Measurements from ENCODE around the gene RFC5.
"Not testable (repeated sequence)": the region's sequence is repeated elsewhere in the genome, so short reads cannot be mapped to it uniquely, and the experiment has no call there.

RFC5 gene

DNA sequence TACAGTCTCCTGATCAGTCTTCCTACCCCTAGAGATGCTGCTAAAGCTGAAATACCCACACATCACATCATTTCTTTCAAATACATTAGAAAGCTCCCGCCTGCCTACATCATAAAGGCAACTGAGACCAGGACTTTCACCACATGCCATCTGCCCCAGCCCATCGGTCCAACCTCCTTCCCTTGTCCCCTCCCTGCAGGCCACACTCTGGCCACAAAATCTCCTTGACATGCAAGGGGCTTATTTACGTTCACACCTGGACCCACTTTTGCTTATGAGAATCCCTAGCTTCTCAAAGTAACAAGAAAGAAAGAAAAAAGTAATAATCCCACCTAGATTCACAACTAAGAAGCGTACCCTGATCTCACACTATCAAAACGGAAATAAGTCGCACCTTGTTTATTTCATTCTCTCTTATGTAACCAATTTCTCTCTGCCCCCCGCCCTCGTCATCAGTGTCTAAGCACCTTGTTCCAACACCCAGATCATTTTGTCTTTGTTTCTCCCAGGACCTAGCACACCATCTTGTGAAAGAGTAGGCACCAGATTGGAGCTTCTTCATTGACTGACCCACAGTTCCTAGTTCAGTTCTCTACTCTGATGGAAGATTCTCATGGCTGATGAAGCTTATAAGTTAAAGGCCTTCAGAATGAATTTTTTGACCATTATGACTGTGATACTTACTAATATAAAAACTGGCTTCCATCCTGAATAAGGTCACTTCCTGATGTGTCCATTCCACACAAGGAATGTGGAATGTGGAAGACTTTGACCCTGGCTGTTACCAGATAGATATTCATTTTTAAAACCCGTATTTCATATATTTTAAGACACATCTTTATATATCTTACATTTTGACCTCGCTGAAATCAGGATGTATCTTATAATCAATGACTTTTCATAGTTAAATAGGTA lies 36.8 kb downstream of the RFC5 start:
- DNase-seq = no peak

DNA sequence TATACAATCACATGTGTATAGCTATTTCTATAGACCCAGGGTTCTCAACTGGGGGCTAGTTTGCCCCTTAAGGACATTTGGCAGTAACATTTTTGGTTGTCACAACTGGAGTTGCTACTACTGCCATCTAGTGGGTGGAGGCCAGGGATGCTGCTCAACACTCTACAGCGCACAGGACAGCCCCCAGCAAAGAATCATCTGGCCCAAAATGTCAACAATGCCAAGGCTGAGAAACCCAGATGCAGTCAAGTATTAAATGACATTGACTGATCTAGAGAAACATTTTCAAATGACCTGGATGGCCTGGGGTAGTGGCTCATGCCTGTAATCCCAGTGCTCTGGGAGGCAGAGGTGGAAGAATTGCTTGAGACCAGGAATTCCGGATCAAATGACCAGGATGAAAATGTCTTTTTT lies 38.6 kb downstream of the RFC5 start:
- peak; percentile 63 to 64 for DNase-seq

DNA sequence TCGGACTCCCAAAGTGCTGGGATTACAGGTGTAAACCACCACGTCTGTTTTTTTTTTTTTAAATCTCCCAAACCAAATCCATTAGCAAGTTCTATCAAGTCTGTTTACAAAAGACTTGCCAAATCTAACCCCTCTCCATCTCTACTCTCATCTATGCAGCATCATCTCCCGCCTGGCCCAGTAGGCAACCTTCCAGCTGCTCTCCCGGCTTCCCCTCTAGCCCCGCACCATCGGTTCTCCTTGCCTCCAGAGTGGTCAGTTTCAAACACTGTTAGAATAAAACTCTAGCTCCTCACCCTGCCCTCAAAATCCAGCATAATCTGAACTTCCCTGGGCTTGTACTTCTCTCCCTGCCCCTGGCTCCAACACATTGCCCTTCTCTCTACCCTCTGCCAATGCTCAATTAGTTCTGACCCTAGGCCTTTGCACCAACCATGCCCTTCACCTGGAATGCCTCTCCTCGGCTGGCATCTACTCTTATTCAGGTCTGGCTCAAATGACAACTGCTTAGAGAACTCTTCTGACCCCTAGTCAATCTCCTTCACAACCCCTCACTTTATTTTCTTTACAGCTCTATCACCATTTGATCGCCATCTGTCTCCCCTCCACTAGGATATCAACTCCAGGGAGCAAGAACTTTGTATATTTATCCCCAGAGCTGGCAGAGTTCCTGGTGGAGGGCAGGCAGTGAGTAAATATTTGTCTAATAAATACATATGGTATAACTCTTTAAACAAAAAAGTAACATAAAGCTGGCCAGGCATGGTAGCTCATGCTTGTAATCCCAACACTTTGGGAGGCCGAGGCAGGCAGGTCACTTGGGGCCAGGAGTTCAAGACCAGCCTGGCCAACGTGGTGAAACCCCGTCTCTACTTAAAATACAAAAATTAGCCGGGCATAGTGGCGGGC lies 39.6 kb downstream of the RFC5 start:
- no peak for DNase-seq

DNA sequence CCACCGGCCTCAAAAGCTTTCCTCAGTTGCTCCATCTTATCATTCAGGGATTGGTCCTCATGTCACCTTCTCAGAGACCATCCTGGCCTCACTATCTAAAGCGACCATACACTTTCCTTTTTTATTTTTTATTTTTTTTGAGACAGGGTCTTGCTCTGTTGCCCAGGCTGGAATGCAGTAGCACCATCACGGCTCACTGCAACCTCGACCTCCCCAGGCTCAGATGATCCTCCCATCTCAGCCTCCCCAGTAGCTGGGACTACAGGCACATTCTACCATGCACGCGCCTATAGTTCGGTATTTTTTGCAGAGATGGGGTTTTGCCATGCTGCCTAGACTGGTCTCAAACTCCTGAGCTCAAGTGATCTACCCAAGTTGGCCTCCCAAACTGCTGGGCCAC lies 41.7 kb downstream of the RFC5 start:
- no peak for DNase-seq

DNA sequence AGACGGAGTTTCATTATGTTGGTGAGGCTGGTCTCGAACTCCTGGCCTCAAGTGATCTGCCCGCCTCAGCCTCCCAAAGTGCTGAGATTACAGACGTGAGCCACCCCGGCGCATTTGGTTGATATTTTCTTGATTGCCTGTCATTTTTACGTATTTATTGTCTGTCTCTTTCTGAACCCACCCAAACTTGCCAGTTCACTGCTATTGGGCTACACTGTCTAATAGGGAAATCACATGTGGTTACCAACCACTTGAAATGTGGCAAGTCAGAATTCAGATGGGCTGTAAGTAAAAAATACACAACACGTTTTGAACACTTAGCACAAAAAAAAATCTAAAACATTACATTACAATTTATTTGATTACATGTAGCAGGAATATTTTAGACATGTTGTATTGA lies 42.4 kb downstream of the RFC5 start:
- DNase-seq = no peak

DNA sequence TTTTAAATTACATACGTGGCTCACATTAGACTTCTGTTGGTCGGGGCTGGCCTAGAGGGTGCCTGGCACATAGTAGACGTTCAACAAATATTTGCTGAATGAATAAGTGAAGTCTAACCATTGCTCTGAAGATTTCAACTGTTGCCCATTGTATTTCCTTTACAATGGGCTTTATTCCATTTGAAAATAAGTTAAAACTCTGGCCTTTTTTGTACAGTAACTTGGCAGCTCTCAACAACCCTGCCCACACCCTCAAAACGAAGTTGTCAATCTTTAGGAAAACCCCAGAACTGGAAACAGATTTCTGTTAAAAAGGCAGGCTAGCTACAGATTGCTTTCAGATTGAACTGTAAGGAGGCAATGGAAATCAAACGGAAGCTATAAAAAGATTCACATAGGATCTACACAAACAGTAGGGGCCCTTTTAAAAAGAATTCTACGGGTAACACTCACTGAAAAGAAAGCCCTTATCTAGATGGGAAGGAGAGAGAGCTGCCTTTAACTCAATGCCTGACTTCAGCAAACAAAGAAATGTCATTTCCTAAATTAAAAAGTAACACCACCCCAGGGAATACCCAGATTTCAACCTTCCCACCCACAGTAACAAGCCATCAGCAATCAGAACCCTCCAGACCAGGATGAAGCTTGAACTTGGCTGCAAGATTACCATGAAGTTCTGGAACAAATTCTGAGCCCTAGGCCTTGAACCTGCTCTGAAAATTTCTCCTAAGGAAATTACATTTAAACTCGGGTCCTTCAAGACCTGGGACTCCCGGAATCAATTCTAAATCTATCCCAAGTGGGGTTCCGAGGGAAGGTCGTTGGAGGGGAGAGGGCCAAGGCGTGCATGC lies 43.1 kb downstream of the RFC5 start:
- no peak for DNase-seq

DNA sequence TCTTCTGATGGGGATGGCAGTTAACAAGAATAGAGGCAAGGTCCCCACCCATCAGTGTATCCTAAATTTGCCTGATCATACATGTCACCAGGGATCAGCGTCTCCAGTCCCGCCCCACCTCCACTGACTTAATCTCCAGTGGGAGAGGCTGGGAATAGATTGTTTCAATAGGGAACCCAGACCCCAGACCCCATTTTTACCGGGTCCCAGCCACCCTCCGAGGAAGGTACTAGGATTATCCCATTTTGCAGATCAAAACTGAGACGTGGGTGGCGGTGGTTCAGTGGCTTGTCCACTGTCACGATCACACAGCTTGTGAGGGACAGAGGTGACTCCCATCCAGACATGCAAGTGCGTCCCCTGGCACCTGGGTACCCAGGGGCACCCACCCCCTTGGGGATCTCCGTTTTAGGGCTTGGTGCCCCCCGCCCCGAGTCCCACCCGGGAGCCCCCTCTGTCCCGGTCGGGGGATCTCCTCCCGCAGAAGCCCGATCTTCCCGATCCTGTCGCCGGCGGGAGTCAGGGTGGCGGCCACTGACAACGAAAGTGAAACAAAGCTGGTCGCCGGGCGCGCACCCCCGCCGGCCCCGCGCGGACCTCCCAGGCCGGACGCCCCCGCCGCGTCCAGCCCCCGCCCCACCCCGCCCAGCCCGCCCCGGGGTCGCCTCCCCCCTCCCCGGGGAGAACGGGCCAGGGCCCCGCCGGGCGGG lies 44.0 kb downstream of the RFC5 start:
- DNase-seq = peak; percentile 7 to 8

DNA sequence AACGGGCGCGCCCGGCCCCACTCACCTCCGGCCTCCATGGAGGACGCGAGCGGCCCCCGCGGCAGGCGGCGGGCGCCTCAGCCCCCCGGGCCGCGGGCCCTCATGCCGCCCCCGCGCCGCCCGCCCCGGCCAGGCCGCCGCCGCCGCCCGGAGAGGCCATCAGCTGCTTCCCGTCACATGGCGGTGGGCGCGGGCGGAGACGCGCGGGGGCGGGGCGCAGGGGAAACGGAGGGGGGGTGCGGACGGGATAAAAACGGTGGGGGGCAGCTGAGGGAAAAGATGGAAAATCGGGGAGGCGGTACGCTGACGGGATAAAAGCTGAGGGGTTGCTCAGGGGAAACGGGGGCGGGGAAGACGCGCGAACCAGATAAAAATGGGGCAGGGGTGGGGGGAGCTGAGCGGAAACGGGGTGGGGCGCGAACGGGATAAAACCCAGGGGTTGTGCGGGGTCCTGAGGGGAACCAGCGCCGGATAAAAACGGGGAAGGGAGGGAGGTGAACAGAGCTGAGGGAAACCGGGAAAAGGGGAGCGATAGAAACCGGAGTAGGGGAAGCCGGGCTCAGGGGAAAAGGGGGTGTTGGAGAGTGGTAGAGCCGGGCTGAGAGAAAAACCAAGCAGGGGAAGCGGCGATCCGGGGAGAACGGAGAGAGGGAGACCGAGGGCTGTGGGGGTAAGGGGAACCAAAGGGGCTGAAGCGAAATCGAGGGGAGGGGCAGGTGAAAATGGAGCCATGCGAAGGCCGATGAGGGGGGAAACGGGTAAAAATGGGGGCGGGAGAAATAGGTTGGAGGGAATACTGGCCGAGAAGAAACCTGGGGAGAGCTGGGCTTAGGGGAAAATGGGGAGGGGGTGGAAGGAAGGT lies 44.7 kb downstream of the RFC5 start, which contains the start of gene WSB2:
WSB2 (minus strand) TSS at position 169 of the 862 bp plus-strand sequence; CDS start at position 38, 131 bp downstream.
- peak; percentile 54 to 61 for DNase-seq

DNA sequence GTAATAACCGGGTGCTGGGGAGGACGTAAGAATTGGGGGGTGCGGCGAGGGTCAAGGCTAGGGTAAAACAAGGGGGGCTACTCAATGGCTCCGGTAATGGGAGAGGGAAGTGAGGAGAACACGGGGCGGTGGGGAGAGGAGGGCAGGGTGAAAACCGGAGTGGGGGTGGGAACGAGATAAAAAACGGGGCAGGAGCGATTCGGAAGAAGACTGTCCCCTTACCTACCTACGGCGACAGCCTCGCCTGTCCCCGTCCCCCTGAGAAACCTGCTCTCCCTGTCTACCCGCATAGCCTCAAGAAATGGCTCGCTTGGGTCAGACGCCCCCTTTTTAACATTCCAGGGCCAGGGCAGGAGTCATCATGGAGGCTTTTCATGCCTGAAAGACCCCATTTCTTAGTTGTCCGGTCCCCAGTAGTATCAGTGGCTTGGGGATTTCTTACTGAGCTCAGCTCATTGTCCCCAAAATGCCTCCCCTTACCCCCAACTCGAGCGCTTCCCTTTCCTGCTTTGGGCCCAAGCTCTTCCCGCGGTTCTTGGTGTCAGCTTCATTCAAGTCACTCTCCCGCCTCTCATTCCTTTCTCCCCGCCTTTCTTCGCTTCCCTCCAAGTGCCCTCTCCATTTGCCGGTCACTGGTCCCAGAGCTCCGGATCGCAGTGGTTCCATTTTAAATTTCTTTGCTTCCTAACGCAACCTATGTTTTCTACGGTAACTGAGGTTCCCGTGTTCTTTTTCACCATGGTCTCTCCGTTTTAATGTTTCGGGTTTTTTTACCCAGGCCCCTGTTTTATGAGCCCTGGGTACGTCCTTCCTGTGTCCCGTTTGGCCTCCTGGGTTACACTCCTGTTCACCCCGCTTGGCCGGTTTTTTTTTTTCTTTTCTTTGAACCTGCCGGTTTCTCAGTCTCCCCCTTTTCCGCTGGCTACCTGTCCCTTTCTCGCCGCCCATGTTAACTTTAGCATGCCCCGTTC lies 45.7 kb downstream of the RFC5 start:
- no peak for DNase-seq

DNA sequence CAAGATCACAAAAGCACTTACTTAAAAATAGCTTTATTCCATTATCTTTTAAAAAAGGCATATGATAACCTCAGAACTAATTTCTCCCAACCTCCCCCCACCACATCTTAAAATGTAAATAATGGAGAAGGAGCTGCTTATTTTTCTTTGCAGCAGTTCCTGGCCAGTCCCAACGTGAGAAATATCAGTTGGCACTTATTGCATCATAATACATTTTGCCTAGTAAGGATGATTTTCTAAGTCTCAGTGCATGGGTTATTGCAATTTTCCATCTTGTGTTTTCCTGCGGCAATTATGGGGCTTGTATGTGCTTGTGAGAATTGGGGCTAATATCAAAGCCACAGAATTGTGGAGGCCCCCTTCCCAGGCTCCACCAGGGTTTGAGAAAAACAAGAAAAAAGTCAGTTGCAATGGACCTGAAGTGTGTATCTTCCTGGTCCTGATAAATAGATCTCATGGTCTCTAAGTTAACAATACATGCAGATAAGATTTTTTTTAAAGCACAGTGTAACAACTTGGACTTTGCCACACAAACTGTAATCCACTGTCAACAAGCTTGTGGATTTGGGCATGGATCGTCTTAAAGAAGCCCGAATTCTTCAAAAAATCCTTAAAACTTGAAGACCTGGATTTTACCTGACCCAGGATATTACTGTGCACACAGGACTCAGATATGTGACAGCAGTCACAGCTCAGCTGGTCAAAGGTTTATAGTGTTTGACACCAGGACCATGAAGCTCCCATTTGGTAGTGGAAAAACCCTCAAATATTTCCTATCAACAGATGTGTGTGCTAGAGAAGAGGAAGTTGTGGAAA lies 47.3 kb downstream of the RFC5 start:
- no peak for DNase-seq

DNA sequence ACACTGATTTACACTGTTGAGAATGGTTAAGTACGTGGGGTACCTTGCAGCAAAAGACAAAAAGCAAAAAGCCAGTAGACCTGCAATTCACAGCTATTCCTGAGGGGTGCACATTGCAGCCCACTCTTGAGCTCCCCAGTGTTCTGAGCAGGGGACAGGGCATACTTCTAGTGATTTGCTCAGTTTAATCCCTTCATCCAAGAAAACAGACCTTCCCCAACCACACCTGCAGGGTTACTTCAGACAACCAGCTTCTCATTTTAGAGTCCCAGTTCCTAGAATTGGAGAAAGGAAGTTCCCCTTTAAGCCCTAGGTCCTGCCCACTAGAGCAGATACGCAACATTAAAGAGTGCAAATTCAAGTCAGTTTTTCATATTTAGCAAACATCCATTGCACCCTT lies 48.1 kb downstream of the RFC5 start:
- no peak for DNase-seq

DNA sequence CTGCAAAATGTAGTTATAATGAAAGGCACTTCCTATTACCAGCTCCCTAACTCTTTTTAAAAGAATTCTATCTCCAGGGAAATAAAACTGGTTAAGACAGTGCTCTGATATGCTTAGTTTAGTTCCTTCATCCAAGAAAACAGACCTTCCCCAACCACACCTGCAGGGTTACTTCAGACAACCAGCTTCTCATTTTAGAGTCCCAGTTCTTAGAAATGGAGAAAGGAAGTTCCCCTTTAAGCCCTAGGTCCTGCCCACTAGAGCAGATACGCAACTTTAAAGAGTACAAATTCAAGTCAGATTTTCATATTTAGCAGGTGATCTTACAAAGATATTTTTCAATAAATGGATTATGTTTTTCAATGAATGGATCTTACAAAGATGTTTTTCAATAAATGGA lies 48.9 kb downstream of the RFC5 start:
- DNase-seq = no peak

DNA sequence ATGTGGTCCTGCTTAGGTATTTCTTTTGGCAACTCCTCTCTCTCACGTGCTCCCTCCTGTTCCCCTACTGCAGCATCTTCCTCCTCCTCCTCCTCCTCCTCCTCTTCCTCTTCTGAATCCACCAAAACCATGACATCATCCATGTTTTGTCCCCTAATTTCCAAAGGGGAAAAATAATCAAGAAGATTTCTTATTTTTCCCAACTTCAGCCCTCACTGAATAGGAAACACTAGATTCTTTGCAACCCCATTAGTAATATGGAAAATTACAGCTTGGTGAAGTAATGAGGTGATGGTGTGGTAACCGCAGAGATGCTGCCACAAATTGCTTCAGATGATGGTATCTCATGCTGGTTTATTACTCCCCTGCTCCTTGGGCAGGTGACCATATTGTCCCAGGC lies 51.9 kb downstream of the RFC5 start:
- no peak for DNase-seq

DNA sequence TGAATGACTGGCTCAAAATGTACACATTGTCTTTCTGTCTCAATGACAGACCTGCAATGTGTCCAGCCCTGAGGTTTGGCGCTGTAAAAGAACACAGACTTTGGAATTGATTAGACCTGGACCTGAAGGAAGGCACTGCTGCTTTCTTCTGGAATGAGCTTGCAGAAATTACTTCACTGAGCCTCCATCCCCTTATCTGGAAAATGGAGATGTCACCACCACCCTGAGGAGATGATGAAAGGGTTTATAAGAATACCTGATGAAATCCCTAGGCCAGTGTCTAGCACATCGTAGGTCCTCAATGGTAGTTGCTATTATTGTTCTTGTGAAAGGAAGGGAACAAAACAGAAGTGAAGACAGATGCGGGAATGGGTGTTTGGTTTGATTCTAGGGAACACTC lies 54.1 kb downstream of the RFC5 start:
- DNase-seq = no peak

DNA sequence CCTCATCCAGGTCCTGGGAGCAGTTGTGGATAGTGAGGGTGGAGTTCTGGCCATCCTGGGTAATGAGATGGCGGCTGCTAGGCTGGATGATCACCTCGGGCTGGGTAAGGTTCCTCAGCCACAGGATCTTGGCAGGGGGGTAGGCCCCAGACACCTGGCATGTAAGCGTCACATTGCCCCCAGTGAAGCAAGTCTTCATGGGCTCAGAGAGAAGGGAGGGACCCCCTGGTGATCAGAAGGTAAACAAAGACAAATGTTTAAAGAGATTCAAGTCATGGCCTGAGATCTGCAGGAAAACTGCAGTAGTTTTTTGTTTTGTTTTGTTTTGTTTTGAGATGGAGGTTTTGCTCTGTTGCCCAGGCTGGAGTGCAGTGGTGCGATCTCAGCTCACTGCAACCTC lies 57.3 kb downstream of the RFC5 start:
- no peak for DNase-seq

DNA sequence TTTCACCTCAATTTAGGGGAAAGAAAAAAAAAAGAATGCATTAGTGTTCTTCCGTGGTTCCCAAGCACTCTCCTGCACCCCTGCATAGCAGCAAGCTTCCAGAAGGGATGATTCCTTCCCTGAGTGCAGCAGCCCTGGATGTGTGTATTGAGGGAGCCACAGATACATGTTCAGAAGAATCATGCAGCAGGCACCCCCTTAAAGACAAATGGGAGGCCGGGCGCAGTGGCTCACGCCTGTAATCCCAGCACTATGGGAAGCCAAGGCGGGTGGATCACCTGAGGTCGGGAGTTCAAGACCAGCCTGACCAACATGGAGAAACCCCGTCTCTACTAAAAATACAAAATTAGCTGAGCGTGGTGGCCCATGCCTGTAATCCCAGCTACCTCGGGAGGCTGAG lies 65.0 kb downstream of the RFC5 start:
- not testable (repeated sequence) for DNase-seq

All from activated CD4-positive, alpha-beta T cell treated with anti-CD3 and anti-CD28 coated beads, Interleukin-2, amount 50 U/mL, for 4 hours (primary cell).